Activated T-helper 17 cell treated with anti-CD3 and anti-CD28 coated beads, Interleukin-2, amount 50 U/mL, for 72 hours (primary cell): ENCODE measurements around the gene STRN. TPM values are rescaled to one million over a fixed set of nuclear protein-coding genes. Genes with fewer than 3 reads are reported as not detected.
A peak's percentile ranks its signal among the peaks of the same experiment; 100 is the strongest.
"Not testable (repeated sequence)": the region's sequence is repeated elsewhere in the genome, so short reads cannot be mapped to it uniquely, and the experiment has no call there.

Experiments
- ATAC-seq: fragments of 150-1000 bp; cut with Tn5 transposase; replicated peaks from 2 replicates; pipeline ENCODE4 v1.10.0; 2021; ENCODE audit warnings: mild to moderate bottlenecking, moderate library complexity
- H3K27ac Mint-ChIP-seq: one replicate; pipeline ENCODE4 v1.8.0; 2022; ENCODE audit warnings: mixed read lengths
- H3K27me3 Mint-ChIP-seq: one replicate; pipeline ENCODE4 v1.8.0; 2022; ENCODE audit warnings: mixed read lengths
- H3K36me3 Mint-ChIP-seq: one replicate; pipeline ENCODE4 v1.8.0; 2022; ENCODE audit warnings: low read depth, mild to moderate bottlenecking, mixed read lengths
- H3K4me1 Mint-ChIP-seq: one replicate; pipeline ENCODE4 v1.8.0; 2022; ENCODE audit warnings: mixed read lengths
- H3K4me3 Mint-ChIP-seq: one replicate; pipeline ENCODE4 v1.8.0; 2022; ENCODE audit warnings: mild to moderate bottlenecking, mixed read lengths
- H3K9me3 Mint-ChIP-seq: one replicate; pipeline ENCODE4 v1.8.0; 2022; ENCODE audit warnings: mixed read lengths
- total RNA-seq, 2 donors: library from RNA; stranded (reverse); gene quantifications; one replicate each; pipeline ENCODE4 v1.2.3, GENCODE V29; 2022

STRN gene
- total RNA-seq: 10 to 100 TPM; 25.5 to 29.6 TPM

DNA sequence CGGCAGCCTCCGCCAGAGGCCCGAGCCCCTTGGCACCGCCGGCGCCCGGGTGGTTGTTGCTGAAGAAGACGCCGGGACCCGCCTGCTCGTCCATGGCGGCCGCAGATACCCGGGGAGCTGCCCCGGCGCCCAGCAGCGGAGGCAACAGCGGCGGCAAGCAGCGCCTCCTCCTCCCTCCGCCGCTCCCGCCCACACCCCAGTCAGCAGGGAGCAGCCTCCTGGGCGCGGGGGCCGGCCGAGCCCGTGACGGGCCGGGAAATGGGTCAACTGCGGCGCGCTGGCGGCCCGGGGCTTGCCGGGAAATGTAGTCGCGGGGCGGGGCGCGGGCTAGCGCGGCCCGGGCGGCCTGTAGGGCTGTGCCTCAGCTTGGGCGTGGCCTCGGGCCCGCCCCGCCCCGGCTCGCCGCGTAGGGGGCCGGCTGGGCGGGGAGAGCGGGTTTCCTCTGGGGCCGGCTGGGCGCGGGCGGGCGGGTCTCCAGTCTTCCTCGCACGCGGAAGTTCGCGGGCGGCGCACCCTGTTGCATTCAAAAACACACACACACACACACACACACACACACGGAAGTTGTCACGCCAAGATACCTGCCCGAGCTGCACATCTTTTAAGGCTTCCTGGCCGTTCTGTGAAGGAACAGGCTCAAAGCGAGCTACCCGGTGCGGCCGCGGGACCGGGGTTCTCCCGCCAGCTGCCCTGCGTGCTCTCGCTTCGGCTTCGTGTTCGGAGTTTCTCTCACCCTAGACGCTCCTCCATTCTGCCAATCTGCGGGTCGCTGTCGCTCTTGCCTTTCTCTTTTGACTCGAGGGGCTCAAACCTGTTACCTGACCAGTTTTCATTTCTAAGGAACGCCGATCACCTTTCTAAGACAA is at the start of gene STRN:
Gene STRN, minus strand, starts transcription at position 167 of the 866 bp plus-strand sequence. Its CDS starts 73 bp downstream, at position 94.
- peaks cover 38% of the 10 kb centered on the region for H3K4me1 Mint-ChIP-seq
- H3K36me3 Mint-ChIP-seq: peaks cover 9% of the 10 kb centered on the region
- peak within 1 kb of the TSS; percentile 98 for H3K27ac Mint-ChIP-seq
- H3K27me3 Mint-ChIP-seq: no peaks in the 10 kb centered on the region
- peak; percentile 97 for ATAC-seq
- H3K4me3 Mint-ChIP-seq: peak within 1 kb of the TSS; percentile 98
- no peaks in the 10 kb centered on the region for H3K9me3 Mint-ChIP-seq

- H3K36me3 Mint-ChIP-seq: peaks cover 87% of the 10 kb centered on the region
- peak overlapping the region; percentile 58 for H3K27ac Mint-ChIP-seq
- no peaks in the 10 kb centered on the region for H3K27me3 Mint-ChIP-seq
- H3K9me3 Mint-ChIP-seq: no peaks in the 10 kb centered on the region
- ATAC-seq: no peak
- H3K4me1 Mint-ChIP-seq: peaks cover 13% of the 10 kb centered on the region
- peak overlapping the region; percentile 40 for H3K4me3 Mint-ChIP-seq
These were observed 46.9 kb upstream of the STRN start for GRCh38 chr2:37013315-37013641.

- no peaks in the 10 kb centered on the region for H3K27me3 Mint-ChIP-seq
- no peaks in the 10 kb centered on the region for H3K9me3 Mint-ChIP-seq
- H3K27ac Mint-ChIP-seq: peak overlapping the region; percentile 39
- peaks cover 86% of the 10 kb centered on the region for H3K36me3 Mint-ChIP-seq
- no peak for ATAC-seq
- H3K4me1 Mint-ChIP-seq: peaks cover 13% of the 10 kb centered on the region
- H3K4me3 Mint-ChIP-seq: no peak overlapping the region
These were observed 44.8 kb upstream of the STRN start for GRCh38 chr2:37011130-37011529.

DNA sequence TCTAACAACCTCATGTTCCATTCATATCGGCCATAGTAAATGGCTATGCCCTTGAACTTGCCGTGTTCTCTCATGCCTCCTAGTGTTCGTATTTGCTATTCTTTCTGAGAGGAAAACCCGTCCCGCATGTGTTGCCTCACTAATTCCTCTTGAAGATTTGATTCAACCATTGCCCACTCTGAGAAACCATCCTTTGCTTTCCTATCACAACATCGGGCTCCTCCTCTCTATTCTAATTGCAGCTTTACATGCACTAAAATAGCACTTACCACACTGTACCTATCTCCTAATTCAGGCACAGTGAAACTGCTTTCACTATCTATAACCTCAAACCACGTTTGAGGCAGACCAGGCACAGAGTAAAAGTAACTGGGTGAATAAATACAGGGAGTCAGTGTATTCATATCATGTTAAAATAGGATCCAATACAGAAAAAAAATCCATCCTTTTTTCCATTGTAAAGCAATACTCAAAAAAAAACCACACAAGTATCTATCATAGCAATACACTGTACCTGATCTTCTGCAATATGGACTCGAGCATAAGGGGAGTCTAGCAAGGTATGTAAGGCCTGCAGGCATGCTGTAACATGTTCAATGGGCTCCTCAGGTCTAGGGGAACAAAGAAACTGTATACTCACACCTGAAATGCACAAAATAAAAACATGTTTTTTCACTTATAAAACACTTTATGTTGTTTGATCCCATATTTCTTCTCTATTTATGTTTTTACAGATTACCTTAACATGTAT is 39.0 kb upstream of the STRN start:
- Mint-ChIP-seq H3K4me1 (peaks cover 8% of the 10 kb centered on the region), H3K27me3 (no peaks in the 10 kb centered on the region), H3K4me3 (peak overlapping the region; percentile 11), H3K27ac (peak overlapping the region; percentile 1), H3K9me3 (no peaks in the 10 kb centered on the region), H3K36me3 (peaks cover 89% of the 10 kb centered on the region)
- ATAC-seq: peak; percentile 93

DNA sequence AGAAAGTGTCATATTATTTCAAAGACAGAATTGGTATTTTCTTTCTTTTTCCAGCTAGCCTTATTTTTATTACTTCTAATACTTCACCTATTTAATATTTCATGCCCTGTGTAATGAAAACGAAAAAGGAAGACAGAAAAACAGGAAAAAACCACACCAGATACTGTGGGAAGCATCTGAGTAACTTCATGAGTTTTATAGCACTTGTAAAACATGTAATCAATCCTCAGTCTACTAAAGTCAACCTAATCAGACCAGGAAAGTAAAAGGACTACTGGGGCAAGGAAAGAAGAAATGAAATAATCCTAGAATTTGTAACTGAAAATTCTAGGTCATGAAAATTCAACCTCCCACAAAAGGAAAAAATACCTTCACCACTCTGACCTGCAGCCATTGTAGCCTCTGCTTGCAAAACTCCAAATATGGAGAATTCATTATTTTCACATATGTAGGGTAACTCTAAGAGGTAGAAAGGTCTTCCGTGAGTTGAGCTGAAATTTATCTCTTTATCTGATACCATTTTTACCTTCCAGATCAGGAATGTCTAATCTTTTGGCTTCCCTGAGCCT is 34.7 kb upstream of the STRN start:
- Mint-ChIP-seq H3K4me3 (no peak overlapping the region), H3K4me1 (peaks cover 8% of the 10 kb centered on the region), H3K9me3 (no peaks in the 10 kb centered on the region), H3K27ac (no peak overlapping the region), H3K36me3 (peaks cover 93% of the 10 kb centered on the region), H3K27me3 (no peaks in the 10 kb centered on the region)
- ATAC-seq: no peak

DNA sequence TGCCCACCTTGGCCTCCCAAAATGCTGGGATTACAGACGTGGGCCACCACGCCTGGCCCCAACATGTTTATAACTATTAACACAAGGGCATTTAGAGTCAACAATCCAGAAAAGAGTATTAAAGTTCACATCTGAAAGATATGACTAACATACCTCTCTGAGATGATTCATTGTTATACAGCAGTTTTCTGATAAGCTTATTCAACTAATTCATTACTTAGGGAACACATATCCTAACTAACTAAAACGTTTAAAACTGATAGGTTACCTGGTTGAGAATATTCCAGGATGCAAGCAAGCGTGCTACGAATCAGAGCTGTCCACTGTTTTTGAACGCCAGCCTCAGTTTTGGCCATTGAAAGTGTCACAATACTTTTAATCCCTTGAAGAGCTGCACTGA is 34.0 kb upstream of the STRN start:
- Mint-ChIP-seq H3K27ac (no peak overlapping the region), H3K4me3 (no peak overlapping the region), H3K4me1 (peaks cover 4% of the 10 kb centered on the region), H3K27me3 (no peaks in the 10 kb centered on the region), H3K36me3 (peaks cover 91% of the 10 kb centered on the region), H3K9me3 (no peaks in the 10 kb centered on the region)
- ATAC-seq: no peak

DNA sequence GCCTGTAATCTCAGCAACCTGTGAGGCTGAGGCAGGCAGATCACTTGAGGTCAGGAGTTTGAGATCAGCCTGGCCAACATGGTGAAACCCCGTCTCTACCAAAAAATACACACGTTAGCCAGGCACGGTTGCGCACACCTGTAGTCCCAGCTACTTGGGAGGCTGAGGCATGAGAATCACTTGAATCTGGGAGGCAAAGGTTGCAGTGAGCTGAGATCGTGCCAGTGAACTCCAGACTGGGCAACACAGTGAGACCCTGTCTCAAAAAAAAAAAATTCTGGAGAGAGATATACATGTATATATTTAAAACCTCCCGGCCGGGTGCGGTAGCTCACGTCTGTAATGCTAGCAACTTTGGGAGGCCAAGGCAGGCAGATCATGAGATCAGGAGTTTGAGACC is 33.1 kb upstream of the STRN start:
- not testable (repeated sequence) for H3K4me3 Mint-ChIP-seq, H3K27ac Mint-ChIP-seq, ATAC-seq, H3K4me1 Mint-ChIP-seq, H3K9me3 Mint-ChIP-seq, H3K27me3 Mint-ChIP-seq
- H3K36me3 Mint-ChIP-seq: peaks cover 82% of the 10 kb centered on the region

- Mint-ChIP-seq H3K27ac (no peak overlapping the region), H3K27me3 (no peaks in the 10 kb centered on the region), H3K9me3 (no peaks in the 10 kb centered on the region), H3K4me1 (no peaks in the 10 kb centered on the region), H3K4me3 (no peak overlapping the region), H3K36me3 (peaks cover 62% of the 10 kb centered on the region)
- ATAC-seq: no peak
These were observed 27.7 kb upstream of the STRN start for GRCh38 chr2:36993841-36994620.

DNA sequence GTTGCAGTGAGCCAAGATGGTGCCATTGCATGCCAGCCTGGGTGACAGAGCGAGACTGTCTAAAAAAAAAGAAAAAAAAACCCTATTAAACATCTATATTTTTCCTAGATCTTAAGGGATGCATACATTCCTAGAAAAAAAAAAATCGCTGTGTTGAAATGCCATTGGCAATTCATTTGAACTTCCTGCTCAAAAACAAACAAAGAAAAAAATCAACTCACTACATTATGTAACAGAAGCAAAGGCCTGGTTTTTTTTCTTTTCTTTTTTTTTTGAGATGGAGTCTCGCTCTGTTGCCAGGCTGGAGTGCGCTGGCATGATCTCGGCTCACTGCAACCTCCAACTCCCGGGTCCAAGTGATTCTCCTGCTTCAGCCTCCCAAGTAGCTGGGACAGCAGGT is 21.7 kb upstream of the STRN start:
- H3K27me3 Mint-ChIP-seq: no peaks in the 10 kb centered on the region
- no peak overlapping the region for H3K4me3 Mint-ChIP-seq

GRCh38 chr2:36982467-36982866 is 16.1 kb upstream of the STRN start:
- ATAC-seq: no peak
- no peaks in the 10 kb centered on the region for H3K27me3 Mint-ChIP-seq
- H3K4me3 Mint-ChIP-seq: no peak overlapping the region
- H3K9me3 Mint-ChIP-seq: no peaks in the 10 kb centered on the region
- H3K36me3 Mint-ChIP-seq: peaks cover 73% of the 10 kb centered on the region
- peak overlapping the region; percentile 5 for H3K27ac Mint-ChIP-seq
- no peaks in the 10 kb centered on the region for H3K4me1 Mint-ChIP-seq

More for the DNA sequence above, 21.7 kb upstream of the STRN start:
- H3K36me3 Mint-ChIP-seq: peaks cover 56% of the 10 kb centered on the region
- no peak for ATAC-seq
- H3K27ac Mint-ChIP-seq: no peak overlapping the region
- no peaks in the 10 kb centered on the region for H3K9me3 Mint-ChIP-seq
- no peaks in the 10 kb centered on the region for H3K4me1 Mint-ChIP-seq

- Mint-ChIP-seq H3K4me3 (no peak overlapping the region), H3K27me3 (no peaks in the 10 kb centered on the region), H3K4me1 (no peaks in the 10 kb centered on the region), H3K9me3 (no peaks in the 10 kb centered on the region), H3K27ac (no peak overlapping the region), H3K36me3 (peaks cover 70% of the 10 kb centered on the region)
- ATAC-seq: no peak
These were observed 15.6 kb upstream of the STRN start for GRCh38 chr2:36981911-36982310.

DNA sequence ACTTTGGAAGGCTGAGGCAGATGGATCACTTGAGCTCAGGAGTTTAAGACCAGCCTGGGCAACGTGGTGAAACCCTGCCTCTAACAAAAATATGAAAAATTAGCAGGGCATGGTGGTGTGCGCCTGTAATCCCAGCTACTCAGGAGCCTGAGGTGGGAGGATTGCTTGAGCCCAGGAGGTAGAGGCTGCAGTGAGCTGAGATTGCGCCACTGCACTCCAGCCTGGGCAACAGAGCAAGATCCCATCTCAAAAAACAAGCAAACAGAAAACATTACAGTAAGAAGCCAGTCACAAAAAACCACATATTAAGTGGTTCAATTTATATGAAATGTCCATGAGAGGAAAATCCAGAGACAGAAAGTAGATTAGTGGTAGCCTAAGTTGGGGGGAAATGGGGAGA is 12.7 kb upstream of the STRN start:
- H3K36me3 Mint-ChIP-seq: peaks cover 46% of the 10 kb centered on the region
- not testable (repeated sequence) for H3K27ac Mint-ChIP-seq, H3K4me1 Mint-ChIP-seq, H3K9me3 Mint-ChIP-seq, ATAC-seq, H3K27me3 Mint-ChIP-seq, H3K4me3 Mint-ChIP-seq

DNA sequence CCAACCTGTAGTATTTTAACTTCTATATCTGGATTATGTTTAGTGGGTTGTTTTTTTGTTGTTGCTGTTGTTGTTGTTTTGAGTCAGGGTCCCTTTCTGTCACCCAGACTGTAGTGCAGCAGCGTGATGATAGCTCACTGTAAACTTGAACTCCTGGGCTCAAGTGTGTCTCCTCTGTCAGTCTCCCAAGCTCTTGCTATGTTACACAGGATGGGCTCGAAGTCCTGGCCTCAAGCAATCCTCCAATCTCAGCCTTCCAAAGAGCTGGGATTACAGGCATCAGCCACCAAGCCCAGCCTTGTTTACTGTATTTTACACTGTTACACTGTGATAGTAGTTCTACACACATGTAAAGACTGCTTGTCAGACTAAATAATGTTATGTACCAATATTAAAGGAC is 9.7 kb upstream of the STRN start:
- peak overlapping the region; percentile 38 for H3K27ac Mint-ChIP-seq
- ATAC-seq: no peak
- H3K9me3 Mint-ChIP-seq: no peaks in the 10 kb centered on the region
- no peaks in the 10 kb centered on the region for H3K4me1 Mint-ChIP-seq
- H3K36me3 Mint-ChIP-seq: peaks cover 31% of the 10 kb centered on the region
- H3K27me3 Mint-ChIP-seq: no peaks in the 10 kb centered on the region
- no peak overlapping the region for H3K4me3 Mint-ChIP-seq

GRCh38 chr2:36975306-36975705 is 9.0 kb upstream of the STRN start:
- Mint-ChIP-seq H3K27me3 (no peaks in the 10 kb centered on the region), H3K9me3 (no peaks in the 10 kb centered on the region), H3K4me1 (no peaks in the 10 kb centered on the region), H3K27ac (no peak overlapping the region), H3K36me3 (peaks cover 23% of the 10 kb centered on the region), H3K4me3 (no peak overlapping the region)
- no peak for ATAC-seq
